ENCODE data around the gene SDK1.

DNA sequence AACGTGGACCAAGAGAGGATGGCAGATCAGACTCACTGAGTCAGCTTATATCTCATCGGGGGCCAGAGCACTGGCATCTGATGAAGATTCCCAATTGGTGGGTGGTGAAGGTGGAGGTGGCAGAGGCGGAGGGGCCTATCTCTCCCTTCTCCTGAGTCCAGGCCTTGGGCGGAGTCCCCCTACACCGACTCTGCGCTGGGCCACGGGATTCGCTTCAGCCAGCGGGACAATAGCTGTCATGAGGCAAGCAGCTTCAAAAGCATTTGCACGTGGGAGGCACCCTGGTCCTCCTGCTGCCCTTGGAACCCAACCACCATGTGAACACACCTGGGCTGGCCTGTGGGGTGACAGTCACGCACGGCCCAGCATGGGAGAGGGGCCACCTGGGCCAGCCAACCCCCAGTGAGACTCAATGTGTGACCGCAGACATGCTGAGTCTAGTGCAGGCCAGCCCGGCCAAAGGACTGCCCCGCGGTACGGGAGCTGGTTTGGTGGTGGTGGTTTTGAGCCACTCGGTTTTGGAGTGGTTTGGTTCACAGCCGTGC is 914.2 kb downstream of the SDK1 start:
- TF ChIP-seq, protein P1, sequence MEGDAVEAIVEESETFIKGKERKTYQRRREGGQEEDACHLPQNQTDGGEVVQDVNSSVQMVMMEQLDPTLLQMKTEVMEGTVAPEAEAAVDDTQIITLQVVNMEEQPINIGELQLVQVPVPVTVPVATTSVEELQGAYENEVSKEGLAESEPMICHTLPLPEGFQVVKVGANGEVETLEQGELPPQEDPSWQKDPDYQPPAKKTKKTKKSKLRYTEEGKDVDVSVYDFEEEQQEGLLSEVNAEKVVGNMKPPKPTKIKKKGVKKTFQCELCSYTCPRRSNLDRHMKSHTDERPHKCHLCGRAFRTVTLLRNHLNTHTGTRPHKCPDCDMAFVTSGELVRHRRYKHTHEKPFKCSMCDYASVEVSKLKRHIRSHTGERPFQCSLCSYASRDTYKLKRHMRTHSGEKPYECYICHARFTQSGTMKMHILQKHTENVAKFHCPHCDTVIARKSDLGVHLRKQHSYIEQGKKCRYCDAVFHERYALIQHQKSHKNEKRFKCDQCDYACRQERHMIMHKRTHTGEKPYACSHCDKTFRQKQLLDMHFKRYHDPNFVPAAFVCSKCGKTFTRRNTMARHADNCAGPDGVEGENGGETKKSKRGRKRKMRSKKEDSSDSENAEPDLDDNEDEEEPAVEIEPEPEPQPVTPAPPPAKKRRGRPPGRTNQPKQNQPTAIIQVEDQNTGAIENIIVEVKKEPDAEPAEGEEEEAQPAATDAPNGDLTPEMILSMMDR (IDR thresholded peaks at IDR 0.05): no peak
- TF ChIP-seq POLR2A (IDR thresholded peaks at IDR 0.05): no peak

Data from vagina (tissue), 2 donors.